H1 (cell line): ENCODE results near the gene CHST8. TPM values are rescaled to one million over a fixed set of nuclear protein-coding genes. Genes with fewer than 3 reads are reported as not detected.

Experiments used
- CTCF ChIA-PET: fragments of 300-600 bp; sonication (Branson Sonifier 250); formaldehyde crosslinking; loops from one replicate; lab custom pipeline; 2021; ENCODE audit not compliant: partially characterized antibody; lab: Charles Lee
- POLR2A ChIA-PET: fragments of 300-600 bp; sonication (Branson Sonifier 250); formaldehyde crosslinking; loops from one replicate; lab custom pipeline; 2021; ENCODE audit warnings: inconsistent platforms; ENCODE audit not compliant: partially characterized antibody; lab: Charles Lee
- DNase-seq, 2 experiments: peaks; one replicate each; pipeline versions ENCODE4 v3.0.0 to v3.0.0-alpha.2; 2010 to 2022; ENCODE audit warnings: low spot score in 2 of 2, low read depth in 1 of 2, mixed read lengths in 1 of 2
- FAIRE-seq: peaks from 2 replicates; lab custom pipeline; 2011; peaks lifted over from hg19 to GRCh38; lab: Jason Lieb, UNC
- H2AFZ ChIP-seq: 2 replicates; pipeline ENCODE4 v1.8.1; 2012; ENCODE audit warnings: low read length, inconsistent platforms
- H2AK5ac ChIP-seq: 2 replicates; pipeline ENCODE4 v1.6.1; 2013; ENCODE audit warnings: low read depth, low read length
- H2BK120ac ChIP-seq: replicated peaks from 2 replicates; pipeline ENCODE3; 2013; ENCODE audit warnings: low read depth, low read length, inconsistent platforms
- H2BK12ac ChIP-seq: 2 replicates; pipeline ENCODE4 v1.6.1; 2013; ENCODE audit warnings: low read depth, low read length
- H2BK15ac ChIP-seq: 2 replicates; pipeline ENCODE4 v1.6.1; 2013; ENCODE audit warnings: low read length
- H2BK20ac ChIP-seq: 2 replicates; pipeline ENCODE4 v1.6.1; 2013; ENCODE audit warnings: low read length
- H2BK5ac ChIP-seq: 2 replicates; pipeline ENCODE4 v1.6.1; 2013; ENCODE audit warnings: low read depth, low read length
- H3K14ac ChIP-seq: 2 replicates; pipeline ENCODE4 v1.6.1; 2013; ENCODE audit warnings: inconsistent platforms; ENCODE audit not compliant: insufficient read length
- H3K18ac ChIP-seq: 2 replicates; pipeline ENCODE4 v1.6.1; 2013; ENCODE audit warnings: low read length; ENCODE audit errors: extremely low read depth
- H3K23ac ChIP-seq: 2 replicates; pipeline ENCODE4 v1.6.1; 2013; ENCODE audit warnings: inconsistent platforms; ENCODE audit not compliant: insufficient read length
- H3K23me2 ChIP-seq: 2 replicates; pipeline ENCODE4 v1.6.1; 2013; ENCODE audit warnings: low read depth, low read length
- H3K27ac ChIP-seq: 2 replicates; pipeline ENCODE4 v1.6.1; 2011; ENCODE audit warnings: low read depth, low read length, inconsistent platforms
- H3K27me3 ChIP-seq, 4 experiments: replicated peaks in 1 of 4; 1 replicate in 1 of 4; 2 replicates in 3 of 4; pipeline versions ENCODE4 v1.6.1 to v1.8.1; 2011 to 2013; ENCODE audit warnings: low read length in 3 of 4, mild to moderate bottlenecking in 3 of 4, inconsistent platforms in 2 of 4, mixed read lengths in 2 of 4, moderate library complexity in 1 of 4; ENCODE audit not compliant: control insufficient read depth in 3 of 4, insufficient read depth in 3 of 4; ENCODE audit errors: extremely low read depth in 1 of 4
- H3K36me3 ChIP-seq, 4 experiments: 2 replicates each; pipeline versions ENCODE4 v1.6.1 to v1.8.1; 2011 to 2013; ENCODE audit warnings: mild to moderate bottlenecking in 4 of 4, low read length in 3 of 4, moderate library complexity in 2 of 4, control low read depth in 1 of 4, inconsistent platforms in 1 of 4; ENCODE audit not compliant: insufficient read depth in 4 of 4, control insufficient read depth in 2 of 4
- H3K4ac ChIP-seq: replicated peaks from 2 replicates; pipeline ENCODE3; 2013; ENCODE audit warnings: low read length, low read depth, mixed read lengths, inconsistent platforms; ENCODE audit not compliant: insufficient read length
- H3K4me1 ChIP-seq, 4 experiments: replicated peaks in 1 of 4; 1 replicate in 1 of 4; 2 replicates in 3 of 4; pipeline versions ENCODE4 v1.6.1 to v1.8.1; 2011 to 2013; ENCODE audit warnings: low read length in 3 of 4, inconsistent platforms in 2 of 4, mixed read lengths in 1 of 4; ENCODE audit not compliant: insufficient read depth in 4 of 4, control insufficient read depth in 3 of 4
- H3K4me2 ChIP-seq, 2 experiments: 2 replicates each; pipeline versions ENCODE4 v1.6.1 to v1.8.1; 2011 to 2013; ENCODE audit warnings: low read depth in 2 of 2, low read length in 2 of 2, control low read depth in 1 of 2, inconsistent platforms in 1 of 2, mild to moderate bottlenecking in 1 of 2; ENCODE audit not compliant: insufficient read depth in 1 of 2
- H3K4me3 ChIP-seq, 4 experiments: fragments of 200-600, 300-600 bp in 1 of 4; sonication (generic), shearing (Covaris generic), sonication (Bioruptor Twin) in 1 of 4; 2 replicates each; pipeline versions ENCODE4 v1.5.1 to v1.8.1; 2011 to 2016; ENCODE audit warnings: low read length in 4 of 4, low read depth in 3 of 4, control low read depth in 2 of 4, inconsistent platforms in 2 of 4, mild to moderate bottlenecking in 2 of 4, mixed read lengths in 1 of 4, moderate library complexity in 1 of 4; ENCODE audit not compliant: insufficient read depth in 2 of 4; ENCODE audit errors: extremely low read depth in 1 of 4
- H3K56ac ChIP-seq: replicated peaks from 2 replicates; pipeline ENCODE3; 2013; ENCODE audit warnings: low read depth, mild to moderate bottlenecking, mixed read lengths, low read length, inconsistent platforms; ENCODE audit not compliant: insufficient read length
- H3K79me1 ChIP-seq: 2 replicates; pipeline ENCODE4 v1.6.1; 2013; ENCODE audit warnings: low read depth, low read length, control low read depth
- H3K79me2 ChIP-seq, 2 experiments: 2 replicates each; pipeline versions ENCODE4 v1.6.1 to v1.8.1; 2012 to 2013; ENCODE audit warnings: low read length in 2 of 2, mild to moderate bottlenecking in 2 of 2, inconsistent platforms in 1 of 2; ENCODE audit not compliant: insufficient read depth in 2 of 2, control insufficient read depth in 1 of 2
- H3K9ac ChIP-seq, 4 experiments: replicated peaks in 1 of 4; 1 replicate in 1 of 4; 2 replicates in 3 of 4; pipeline versions ENCODE4 v1.6.1 to v1.8.1; 2011 to 2013; ENCODE audit warnings: low read depth in 3 of 4, low read length in 3 of 4, control low read depth in 2 of 4, mild to moderate bottlenecking in 2 of 4, moderate library complexity in 2 of 4, inconsistent platforms in 1 of 4; ENCODE audit errors: extremely low read depth in 1 of 4
- H3K9me3 ChIP-seq, 2 experiments: 2 replicates each; pipeline versions ENCODE4 v1.6.1 to v1.8.1; 2012 to 2013; ENCODE audit warnings: mild to moderate bottlenecking in 2 of 2, moderate library complexity in 2 of 2, control low read depth in 1 of 2, inconsistent platforms in 1 of 2, low read depth in 1 of 2, low read length in 1 of 2, mixed read lengths in 1 of 2; ENCODE audit not compliant: insufficient read depth in 2 of 2
- H4K20me1 ChIP-seq, 2 experiments: replicated peaks in 1 of 2; 2 replicates each; pipeline versions ENCODE3 to v1.8.1; 2011 to 2013; ENCODE audit warnings: inconsistent platforms in 2 of 2, low read length in 2 of 2, mild to moderate bottlenecking in 1 of 2; ENCODE audit not compliant: insufficient read depth in 2 of 2, control insufficient read depth in 1 of 2
- H4K5ac ChIP-seq: 2 replicates; pipeline ENCODE4 v1.6.1; 2013; ENCODE audit warnings: low read length, low read depth, mixed read lengths, inconsistent platforms; ENCODE audit not compliant: insufficient read length
- H4K8ac ChIP-seq: 2 replicates; pipeline ENCODE4 v1.8.0; 2013; ENCODE audit warnings: mild to moderate bottlenecking, moderate library complexity, low read length, inconsistent platforms; ENCODE audit not compliant: insufficient read depth; ENCODE audit errors: extremely low read depth
- H4K91ac ChIP-seq: replicated peaks from 2 replicates; pipeline ENCODE3; 2013; ENCODE audit warnings: low read length, mixed read lengths, inconsistent platforms; ENCODE audit not compliant: insufficient read length
- CBX5 ChIP-seq: fragments of 300-800, 300-1000 bp; sonication (generic); IDR thresholded peaks from 2 replicates; pipeline ENCODE4 v1.7.1; 2016; ENCODE audit warnings: antibody characterized with exemption, low read length, low read depth
- CHD2 ChIP-seq: IDR thresholded peaks from 2 replicates; pipeline ENCODE4 v1.6.1; 2012; ENCODE audit warnings: low read length, improper control_type of control experiment
- CTBP2 ChIP-seq: IDR thresholded peaks from 2 replicates; pipeline ENCODE4 v1.7.0; 2011; ENCODE audit warnings: borderline replicate concordance, mild to moderate bottlenecking, moderate library complexity, mixed read lengths, low read length; ENCODE audit not compliant: insufficient read depth, insufficient read length
- CTCF ChIP-seq, 3 experiments: IDR thresholded peaks; 1 replicate in 2 of 3; 2 replicates in 1 of 3; pipeline versions ENCODE4 v1.5.1 to v1.6.1; 2011; ENCODE audit warnings: low read length in 3 of 3, mild to moderate bottlenecking in 3 of 3, inconsistent platforms in 2 of 3, low read depth in 1 of 3, moderate library complexity in 1 of 3; ENCODE audit not compliant: insufficient read depth in 1 of 3; ENCODE audit errors: control extremely low read depth in 1 of 3
- EP300 ChIP-seq, 2 experiments: IDR thresholded peaks; 1 replicate in 1 of 2; 2 replicates in 1 of 2; pipeline ENCODE4 v1.6.1; 2011 to 2012; ENCODE audit warnings: low read depth in 2 of 2, low read length in 2 of 2, mild to moderate bottlenecking in 2 of 2, borderline replicate concordance in 1 of 2, inconsistent platforms in 1 of 2, moderate library complexity in 1 of 2
- GTF2F1 ChIP-seq: IDR thresholded peaks from 2 replicates; pipeline ENCODE4 v1.6.1; 2012; ENCODE audit warnings: low read depth, low read length, improper control_type of control experiment, borderline replicate concordance
- SUZ12 ChIP-seq: fragments of 200-600 bp; sonication (generic); IDR thresholded peaks from 2 replicates; pipeline ENCODE4 v1.6.1; 2012; ENCODE audit warnings: mild to moderate bottlenecking, inconsistent platforms, low read length, moderate library complexity, mixed read lengths
- WGBS, 2 experiments: shearing (Covaris generic) in 1 of 2; methylation state at CpG; one replicate each; pipeline versions ENCODE4 v1.1.6 to v1.1.7; 2013 to 2015; ENCODE audit warnings: low lambda C conversion rate in 2 of 2, mixed read lengths in 2 of 2, inconsistent platforms in 1 of 2, low coverage in 1 of 2, missing lambda C conversion rate in 1 of 2; ENCODE audit not compliant: insufficient replicate concordance in 2 of 2, insufficient coverage in 1 of 2, insufficient read length in 1 of 2; ENCODE audit errors: extremely low coverage in 1 of 2, missing lambda C conversion rate in 1 of 2; 5-methylcytosine and 5-hydroxymethylcytosine counted together
- polyA plus RNA-seq, 7 experiments: library from polyadenylated mRNA; depleted of rRNA in 3 of 7; stranded (reverse) in 5 of 7; unstranded in 2 of 7; fragments of >200 nt in 5 of 7; fragments of 200-250 nt in 2 of 7; gene quantifications; 1 replicate in 5 of 7; 2 replicates in 1 of 7; 4 replicates in 1 of 7; pipeline versions ENCODE4 v1.2.1 to v1.2.3, GENCODE V29; 2011 to 2013; ENCODE audit warnings: missing spikeins in 2 of 7, mixed read lengths in 2 of 7
- total RNA-seq: library from RNA; stranded (reverse); fragmentation: NEBNext Ultra II Directional; extraction: Animal tissue kit (Norgen Biotek cat#: 25700); gene quantifications from 2 replicates; pipeline ENCODE4 v1.2.1, GENCODE V29; 2021

Gene CHST8
- total and polyA plus RNA-seq, 2 of the 8 experiments (the other 6 are each of a cell fraction or from before 2014, with no cell fraction given) = 10.8 to 28.2 TPM

- no peak overlapping the region for H4K8ac ChIP-seq
- H3K27me3 ChIP-seq = peaks cover 15 to 52% (median 41%) of the 10 kb centered on the region in 4 experiments
- POLR2A ChIA-PET = interaction anchor here (1.0 to 3.9 kb wide), 5 partner anchors 11 to 448 kb away, joined by 3 to 19 read pairs (median 4); partner anchors contain the start of gene PEPD
- H3K79me1 ChIP-seq = peaks cover 13% of the 10 kb centered on the region
- H3K79me2 ChIP-seq = peaks cover 0 to 14% of the 10 kb centered on the region in 2 experiments; a peak in 1 of 4 replicates
- H2BK12ac ChIP-seq = no peak overlapping the region
- peaks cover 2 to 15% of the 10 kb centered on the region in 2 experiments for H4K20me1 ChIP-seq
- no peak overlapping the region for H2BK15ac ChIP-seq
- no peak overlapping the region for H2BK120ac ChIP-seq
- no peak for FAIRE-seq
- no peak overlapping the region for H3K14ac ChIP-seq
- TF ChIP-seq EP300 (IDR thresholded peaks at IDR 0.05; ENCODE audit: borderline replicate concordance in 1 of 2, low read depth in 2 of 2, low read length in 2 of 2) (no peak), CHD2 (no peak), CTCF (IDR thresholded peaks at IDR 0.05; ENCODE audit: control extremely low read depth in 1 of 3, insufficient read depth in 1 of 3, low read depth in 1 of 3, low read length in 3 of 3) (no peak), GTF2F1 (no peak), CTBP2 (no peak), CBX5 (no peak), SUZ12 (no peak)
- H3K18ac ChIP-seq = no peak overlapping the region
- no peaks in the 10 kb centered on the region for H3K9me3 ChIP-seq
- H3K4me2 ChIP-seq = no peak overlapping the region
- H3K23ac ChIP-seq = no peak overlapping the region
- no peak overlapping the region for H2AFZ ChIP-seq
- H2BK5ac ChIP-seq = no peak overlapping the region
- peaks cover 7 to 19% (median 11%) of the 10 kb centered on the region in 4 experiments for H3K4me1 ChIP-seq
- no peak for DNase-seq
- no peak overlapping the region for H4K5ac ChIP-seq
- no peak overlapping the region for H3K56ac ChIP-seq
- CTCF ChIA-PET = interaction anchor here (0.7 to 2.3 kb wide), 7 partner anchors 13 to 217 kb away, joined by 3 to 6 read pairs (median 3); no protein-coding TSS in a partner anchor
- H3K27ac ChIP-seq = no peak overlapping the region
- H3K4ac ChIP-seq = no peak overlapping the region
- no peaks in the 10 kb centered on the region for H3K36me3 ChIP-seq
- H4K91ac ChIP-seq = no peak overlapping the region
- H3K9ac ChIP-seq = no peak overlapping the region
- H2BK20ac ChIP-seq = no peak overlapping the region
- no peak overlapping the region for H2AK5ac ChIP-seq
- 85% methylated on average over 5 of the region's 5 CpGs; no CpG with 5 or more reads in 1 of the 2 experiments for WGBS, 2 experiments
- no peak overlapping the region for H3K4me3 ChIP-seq
- peaks cover 22% of the 10 kb centered on the region; the same call in 1 of the 2 replicates for H3K23me2 ChIP-seq
These were observed 2.8 kb downstream of the CHST8 start for GRCh38 chr19:33624586-33624985.
